Measurements from ENCODE around the gene PGBD2.

GRCh38 chr1:248860007-248860406, 46.0 kb upstream of the PGBD2 start:
- TF ChIP-seq CTCF (IDR thresholded peaks at IDR 0.05): no peak
- no peak for TF ChIP-seq POLR2A (IDR thresholded peaks at IDR 0.05)

All from lower leg skin (tissue), 3 donors.